ENCODE results near the gene SFT2D3.

Gene SFT2D3, protein sequence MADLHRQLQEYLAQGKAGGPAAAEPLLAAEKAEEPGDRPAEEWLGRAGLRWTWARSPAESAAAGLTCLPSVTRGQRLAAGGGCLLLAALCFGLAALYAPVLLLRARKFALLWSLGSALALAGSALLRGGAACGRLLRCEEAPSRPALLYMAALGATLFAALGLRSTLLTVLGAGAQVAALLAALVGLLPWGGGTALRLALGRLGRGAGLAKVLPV

DNA sequence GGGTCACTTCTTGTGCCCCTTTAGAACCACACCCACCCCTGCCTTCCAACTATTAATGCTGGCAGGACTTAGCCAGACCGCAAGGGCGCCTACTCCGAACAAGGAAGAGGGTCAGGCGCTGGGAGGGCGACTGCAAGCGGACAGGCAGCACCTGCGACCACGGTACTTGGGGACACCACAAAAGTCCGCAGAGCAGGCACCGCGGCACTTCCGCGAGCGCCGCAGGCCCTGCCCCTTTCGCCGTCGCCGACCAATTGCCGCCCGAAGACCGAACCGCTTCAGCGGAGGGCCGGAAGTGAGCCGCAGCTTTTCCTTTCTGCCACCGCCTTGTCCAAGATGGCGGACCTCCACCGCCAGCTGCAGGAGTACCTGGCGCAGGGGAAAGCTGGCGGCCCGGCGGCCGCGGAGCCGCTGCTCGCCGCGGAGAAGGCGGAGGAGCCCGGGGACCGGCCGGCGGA lies at the start of gene SFT2D3:
Gene SFT2D3 (plus strand): TSS at position 305 of the 458 bp plus-strand sequence. CDS start 32 bp downstream, at position 337.
- peak within 1 kb of the TSS; percentile 96 for H3K9ac ChIP-seq (ENCODE audit: low read length)
- peak within 1 kb of the TSS; percentile 76 for H3K4me3 ChIP-seq (ENCODE audit: low read depth, low read length)
- H3K27ac ChIP-seq (ENCODE audit: low read depth, low read length): peak within 1 kb of the TSS; percentile 30; the same call in 1 of the 2 replicates
- H3K36me3 ChIP-seq (ENCODE audit: control insufficient read depth, insufficient read depth, low read length): peaks cover 20% of the 10 kb centered on the region
- H3K9me3 ChIP-seq (ENCODE audit: control insufficient read depth, insufficient read depth, low read depth, low read length): no peaks in the 10 kb centered on the region
- no peaks in the 10 kb centered on the region for H3K27me3 ChIP-seq (ENCODE audit: control insufficient read depth, insufficient read depth, low read length)
- H3K4me1 ChIP-seq (ENCODE audit: control insufficient read depth, insufficient read depth, low read length): peaks cover 17% of the 10 kb centered on the region

DNA sequence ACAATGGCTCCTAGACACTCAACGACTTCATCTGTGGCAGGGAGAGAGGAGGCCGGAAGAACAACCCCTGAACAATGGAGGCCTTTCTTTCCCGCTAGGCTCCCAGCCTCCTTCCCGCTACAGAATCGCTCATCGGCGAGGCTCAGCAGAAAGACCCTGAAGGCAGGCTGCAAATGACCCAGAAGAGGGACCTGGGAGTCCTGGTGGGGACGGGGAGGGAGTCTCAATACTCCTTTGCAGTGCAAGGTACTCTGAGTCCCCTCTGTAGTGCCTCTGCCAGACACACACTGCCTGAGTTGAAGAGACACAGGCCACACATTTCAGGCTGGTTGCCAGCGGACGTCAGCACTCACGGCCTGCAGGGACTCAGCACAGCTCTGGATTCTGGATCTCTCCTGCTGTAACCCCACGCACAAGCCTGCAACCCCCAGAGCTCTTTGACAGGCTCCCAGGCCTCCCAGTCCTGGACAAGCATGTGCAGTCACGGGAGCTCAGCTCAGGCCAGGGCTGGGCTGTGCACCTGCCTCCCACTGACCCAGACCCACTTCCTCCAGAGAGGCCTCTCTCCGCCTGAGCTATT lies 49.2 kb upstream of the SFT2D3 start:
- H3K4me1 ChIP-seq (ENCODE audit: control insufficient read depth, insufficient read depth, low read length): peaks cover 6% of the 10 kb centered on the region; the same call in 1 of the 2 replicates
- no peak overlapping the region for H3K9ac ChIP-seq (ENCODE audit: low read length)
- no peak overlapping the region for H3K4me3 ChIP-seq (ENCODE audit: low read depth, low read length)
- no peaks in the 10 kb centered on the region for H3K9me3 ChIP-seq (ENCODE audit: control insufficient read depth, insufficient read depth, low read depth, low read length)
- no peaks in the 10 kb centered on the region for H3K27me3 ChIP-seq (ENCODE audit: control insufficient read depth, insufficient read depth, low read length)
- H3K27ac ChIP-seq (ENCODE audit: low read depth, low read length): no peak overlapping the region
- no peaks in the 10 kb centered on the region for H3K36me3 ChIP-seq (ENCODE audit: control insufficient read depth, insufficient read depth, low read length)

DNA sequence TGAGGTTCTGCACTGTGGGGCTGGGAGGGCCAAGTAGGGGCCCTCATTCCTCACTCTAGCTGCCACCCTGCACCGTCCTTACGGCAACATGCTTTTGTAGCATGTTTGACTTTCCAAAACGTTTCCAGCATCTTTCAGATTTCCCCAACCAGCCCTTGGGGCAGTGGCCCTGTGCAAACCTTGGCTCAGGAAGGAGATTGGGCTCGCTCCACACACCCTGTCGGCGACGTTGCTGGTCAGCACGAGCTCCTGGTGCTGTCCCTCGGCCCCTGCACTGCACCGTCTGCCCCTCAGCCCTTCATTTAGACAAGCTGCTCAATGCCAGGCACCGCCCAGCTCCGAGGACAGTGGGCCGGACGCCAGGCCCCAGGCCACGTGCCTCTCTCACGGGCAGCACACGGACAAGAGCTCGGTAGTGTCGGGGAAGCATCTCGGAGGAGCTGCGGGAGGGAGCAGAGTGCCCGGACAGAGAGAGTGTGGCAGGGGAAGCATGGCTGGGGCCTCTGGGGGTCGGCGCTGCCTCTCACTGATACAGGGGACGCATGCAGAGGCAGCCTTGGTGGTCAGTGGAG lies 48.4 kb upstream of the SFT2D3 start:
- Histone ChIP-seq H3K9ac (ENCODE audit: low read length) (no peak overlapping the region), H3K36me3 (ENCODE audit: control insufficient read depth, insufficient read depth, low read length) (no peaks in the 10 kb centered on the region), H3K4me1 (ENCODE audit: control insufficient read depth, insufficient read depth, low read length) (0 out of 2 replicates have a peak, but pooled peaks cover 2% of the 10 kb centered on the region), H3K9me3 (ENCODE audit: control insufficient read depth, insufficient read depth, low read depth, low read length) (no peaks in the 10 kb centered on the region), H3K4me3 (ENCODE audit: low read depth, low read length) (no peak overlapping the region), H3K27me3 (ENCODE audit: control insufficient read depth, insufficient read depth, low read length) (no peaks in the 10 kb centered on the region), H3K27ac (ENCODE audit: low read depth, low read length) (no peak overlapping the region)

DNA sequence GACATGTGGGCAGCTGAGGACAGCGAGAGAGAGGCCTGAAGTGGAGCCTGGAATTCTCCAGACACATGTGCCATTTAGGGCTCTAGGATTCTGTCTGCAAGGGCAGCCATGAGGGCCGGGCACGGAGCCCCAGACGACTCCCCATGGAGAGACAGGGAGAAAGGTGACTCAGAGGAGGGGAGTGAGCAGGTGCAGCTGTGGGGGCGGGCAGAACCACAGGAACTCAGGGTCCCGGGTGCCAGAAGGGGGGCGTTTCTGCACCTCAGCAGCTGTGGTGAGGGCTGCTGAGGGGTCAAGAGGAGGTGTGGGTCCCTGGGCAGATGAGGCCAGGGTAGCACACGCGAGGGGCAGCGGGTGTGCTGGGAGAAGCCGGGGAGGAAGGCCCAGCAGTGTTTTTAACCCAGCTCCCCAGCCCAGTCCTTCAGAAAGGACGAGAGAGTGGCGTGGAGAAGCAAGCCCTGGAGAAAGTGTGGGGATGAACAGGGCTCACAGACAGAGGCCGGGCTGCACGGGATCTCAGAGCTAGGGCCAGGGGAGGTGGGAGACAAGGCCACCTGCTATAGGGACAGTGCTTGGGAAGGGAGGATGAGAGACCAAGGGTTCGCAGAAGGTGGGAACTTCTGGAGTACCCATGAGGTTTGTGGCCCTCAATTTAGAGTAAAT lies 47.7 kb upstream of the SFT2D3 start:
- Histone ChIP-seq H3K4me3 (ENCODE audit: low read depth, low read length) (no peak overlapping the region), H3K9ac (ENCODE audit: low read length) (no peak overlapping the region), H3K9me3 (ENCODE audit: control insufficient read depth, insufficient read depth, low read depth, low read length) (no peaks in the 10 kb centered on the region), H3K27ac (ENCODE audit: low read depth, low read length) (no peak overlapping the region), H3K27me3 (ENCODE audit: control insufficient read depth, insufficient read depth, low read length) (no peaks in the 10 kb centered on the region), H3K36me3 (ENCODE audit: control insufficient read depth, insufficient read depth, low read length) (no peaks in the 10 kb centered on the region), H3K4me1 (ENCODE audit: control insufficient read depth, insufficient read depth, low read length) (no peaks in the 10 kb centered on the region)

DNA sequence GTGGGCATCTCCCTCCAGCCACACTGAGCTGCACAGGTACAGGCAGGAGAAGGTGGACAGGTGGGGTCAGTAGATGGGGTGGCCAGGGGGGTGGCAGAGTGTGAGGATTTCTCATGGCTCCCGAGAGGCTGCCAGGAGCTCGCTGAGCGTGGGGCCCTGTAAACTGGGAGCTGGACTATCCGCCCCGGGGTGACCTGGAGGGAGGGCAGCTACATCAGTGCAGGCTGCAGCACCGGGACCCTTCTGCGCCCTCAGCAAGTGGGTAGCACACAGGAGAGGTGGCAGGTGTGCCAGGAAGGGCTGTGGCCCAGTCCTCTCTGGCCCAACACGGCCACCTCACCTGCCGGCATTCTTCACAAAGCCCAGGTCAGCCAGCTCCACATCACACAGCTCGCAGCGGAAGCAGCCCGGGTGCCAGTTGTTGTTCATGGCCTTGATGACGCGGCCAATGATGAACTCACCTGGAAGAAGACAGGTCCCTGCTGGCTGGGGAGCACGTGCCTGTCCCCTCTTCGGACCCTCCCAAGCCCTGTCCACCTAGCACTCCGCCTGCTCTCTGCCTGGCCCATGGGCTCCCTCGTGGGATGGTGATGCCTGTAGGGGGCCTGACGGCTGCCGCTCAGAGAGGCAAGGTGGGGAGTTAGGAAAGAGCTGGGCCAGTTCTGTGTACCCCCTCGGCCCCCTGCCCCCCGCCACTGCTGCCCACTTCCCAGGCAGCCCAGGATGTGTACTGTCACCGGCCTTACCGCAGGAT lies 47.0 kb upstream of the SFT2D3 start:
- no peak overlapping the region for H3K9ac ChIP-seq (ENCODE audit: low read length)
- H3K4me3 ChIP-seq (ENCODE audit: low read depth, low read length): no peak overlapping the region
- no peaks in the 10 kb centered on the region for H3K27me3 ChIP-seq (ENCODE audit: control insufficient read depth, insufficient read depth, low read length)
- no peaks in the 10 kb centered on the region for H3K36me3 ChIP-seq (ENCODE audit: control insufficient read depth, insufficient read depth, low read length)
- no peaks in the 10 kb centered on the region for H3K9me3 ChIP-seq (ENCODE audit: control insufficient read depth, insufficient read depth, low read depth, low read length)
- H3K4me1 ChIP-seq (ENCODE audit: control insufficient read depth, insufficient read depth, low read length): no peaks in the 10 kb centered on the region
- no peak overlapping the region for H3K27ac ChIP-seq (ENCODE audit: low read depth, low read length)

DNA sequence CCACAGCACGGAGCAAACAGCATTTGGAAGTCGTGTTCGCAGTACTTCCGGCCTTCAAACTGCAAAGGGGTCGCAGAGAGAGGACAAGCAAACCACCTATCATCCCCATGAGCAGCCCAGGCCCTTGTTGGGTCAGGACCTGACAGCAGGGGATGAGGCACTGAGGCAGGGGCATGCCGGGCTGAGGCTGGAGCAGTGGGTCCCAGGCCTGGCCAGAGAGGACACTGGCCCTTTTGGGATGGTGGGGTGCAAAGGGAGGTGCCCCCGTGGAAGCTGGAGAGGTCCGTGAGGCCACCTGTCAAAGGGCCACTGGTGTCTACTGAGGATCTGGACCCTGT lies 46.5 kb upstream of the SFT2D3 start:
- H3K9me3 ChIP-seq (ENCODE audit: control insufficient read depth, insufficient read depth, low read depth, low read length): 0 out of 2 replicates have a peak, but pooled peaks cover under 1% of the 10 kb centered on the region
- no peak overlapping the region for H3K9ac ChIP-seq (ENCODE audit: low read length)
- no peak overlapping the region for H3K4me3 ChIP-seq (ENCODE audit: low read depth, low read length)
- no peak overlapping the region for H3K27ac ChIP-seq (ENCODE audit: low read depth, low read length)
- no peaks in the 10 kb centered on the region for H3K36me3 ChIP-seq (ENCODE audit: control insufficient read depth, insufficient read depth, low read length)
- H3K4me1 ChIP-seq (ENCODE audit: control insufficient read depth, insufficient read depth, low read length): no peaks in the 10 kb centered on the region
- no peaks in the 10 kb centered on the region for H3K27me3 ChIP-seq (ENCODE audit: control insufficient read depth, insufficient read depth, low read length)

DNA sequence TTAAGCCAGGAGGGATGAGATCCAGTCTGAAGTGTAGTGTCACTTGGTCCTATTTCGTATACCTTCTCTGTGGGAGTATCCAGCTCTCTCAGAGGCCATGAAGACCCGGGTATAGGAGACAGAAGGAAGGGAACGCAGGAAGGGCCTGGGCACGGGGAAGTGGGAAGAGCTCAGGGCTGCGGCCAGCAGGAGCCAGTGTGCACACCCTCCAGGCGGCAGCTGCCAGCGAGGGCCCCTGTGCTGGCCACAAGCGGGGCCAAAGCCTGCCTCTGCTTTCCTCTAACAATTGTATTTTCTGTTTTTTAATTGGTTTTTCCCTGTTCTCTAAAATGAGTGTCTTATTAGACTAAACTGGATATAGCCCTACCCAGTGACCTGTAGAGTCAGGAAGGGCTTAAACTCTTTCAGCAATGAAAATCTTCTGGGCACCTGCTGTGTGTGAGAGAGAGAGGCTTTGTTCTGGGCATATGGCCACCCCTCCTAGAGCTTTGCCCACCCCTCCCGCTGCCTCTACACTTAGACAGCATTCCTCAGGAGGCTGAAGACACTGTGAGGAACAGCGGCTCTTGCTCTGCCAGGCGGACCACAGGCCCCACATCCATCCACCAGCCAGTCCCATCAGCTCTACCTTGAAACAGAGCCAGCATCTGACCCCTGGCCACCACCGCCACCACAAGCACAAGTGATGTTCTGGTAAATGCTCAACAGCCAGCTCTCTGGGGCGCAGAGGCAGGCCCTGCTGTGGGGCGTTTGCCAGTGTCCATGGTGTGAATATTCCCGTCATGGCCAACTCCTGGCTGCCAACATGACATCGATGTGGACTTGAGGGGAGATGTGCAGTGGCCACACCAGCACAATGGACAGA lies 45.9 kb upstream of the SFT2D3 start:
- no peak overlapping the region for H3K9ac ChIP-seq (ENCODE audit: low read length)
- no peaks in the 10 kb centered on the region for H3K4me1 ChIP-seq (ENCODE audit: control insufficient read depth, insufficient read depth, low read length)
- H3K27ac ChIP-seq (ENCODE audit: low read depth, low read length): no peak overlapping the region
- no peaks in the 10 kb centered on the region for H3K36me3 ChIP-seq (ENCODE audit: control insufficient read depth, insufficient read depth, low read length)
- H3K4me3 ChIP-seq (ENCODE audit: low read depth, low read length): no peak overlapping the region
- no peaks in the 10 kb centered on the region for H3K27me3 ChIP-seq (ENCODE audit: control insufficient read depth, insufficient read depth, low read length)
- 0 out of 2 replicates have a peak, but pooled peaks cover 2% of the 10 kb centered on the region for H3K9me3 ChIP-seq (ENCODE audit: control insufficient read depth, insufficient read depth, low read depth, low read length)

DNA sequence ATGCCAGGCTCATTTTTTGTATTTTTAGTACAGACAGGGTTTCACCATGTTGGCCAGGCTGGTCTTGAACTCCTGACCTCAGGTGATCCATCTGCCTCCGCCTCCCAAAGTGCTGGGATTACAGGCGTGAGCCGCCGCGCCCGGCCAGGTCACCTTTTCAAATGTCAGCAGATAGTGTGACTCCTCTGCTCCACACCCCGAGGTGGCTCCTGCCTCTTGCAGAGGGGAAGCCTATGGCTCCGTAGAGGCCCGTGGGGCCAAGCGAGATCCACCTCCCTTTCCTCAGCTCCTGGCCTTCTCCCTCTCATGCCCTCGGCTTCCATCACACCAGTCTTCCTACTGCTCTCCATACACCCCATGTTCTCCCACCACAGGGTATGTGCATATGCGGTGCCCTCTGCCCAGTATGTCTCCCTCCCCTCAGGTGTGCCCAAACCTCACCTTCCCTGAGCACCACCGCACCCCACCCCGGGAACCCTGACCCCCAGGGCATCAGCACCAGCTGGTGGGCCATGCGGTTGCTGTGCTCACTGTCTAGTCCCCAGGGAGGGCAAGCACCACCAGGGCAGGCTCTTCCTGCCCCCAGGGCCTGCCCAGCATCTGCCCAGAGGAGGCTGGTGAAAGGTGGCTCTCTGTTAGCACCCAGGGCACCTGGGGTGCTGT lies 44.6 kb upstream of the SFT2D3 start:
- H3K4me1 ChIP-seq (ENCODE audit: control insufficient read depth, insufficient read depth, low read length): no peaks in the 10 kb centered on the region
- H3K9me3 ChIP-seq (ENCODE audit: control insufficient read depth, insufficient read depth, low read depth, low read length): 0 out of 2 replicates have a peak, but pooled peaks cover 2% of the 10 kb centered on the region
- H3K36me3 ChIP-seq (ENCODE audit: control insufficient read depth, insufficient read depth, low read length): no peaks in the 10 kb centered on the region
- no peak overlapping the region for H3K4me3 ChIP-seq (ENCODE audit: low read depth, low read length)
- H3K27me3 ChIP-seq (ENCODE audit: control insufficient read depth, insufficient read depth, low read length): no peaks in the 10 kb centered on the region
- H3K9ac ChIP-seq (ENCODE audit: low read length): no peak overlapping the region
- H3K27ac ChIP-seq (ENCODE audit: low read depth, low read length): no peak overlapping the region

DNA sequence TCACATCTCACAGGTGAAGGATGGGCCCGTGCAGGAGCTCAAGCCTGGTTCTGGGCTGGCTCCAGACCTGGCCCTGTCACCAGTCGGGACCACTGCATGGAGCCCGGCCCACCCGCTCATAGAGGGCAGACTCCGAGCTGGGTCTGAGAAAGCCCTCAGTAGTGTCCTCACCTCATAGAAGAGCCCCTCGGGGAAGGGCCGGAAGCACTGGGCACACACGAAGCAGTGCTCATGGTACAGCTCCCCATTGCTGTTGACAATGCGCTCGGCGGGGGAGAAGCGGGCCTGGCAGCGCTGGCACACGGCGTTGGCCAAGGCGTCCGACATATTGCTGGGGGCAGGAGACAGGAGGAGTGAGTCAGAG lies 44.1 kb upstream of the SFT2D3 start:
- no peak overlapping the region for H3K27ac ChIP-seq (ENCODE audit: low read depth, low read length)
- 0 out of 2 replicates have a peak, but pooled peaks cover 2% of the 10 kb centered on the region for H3K9me3 ChIP-seq (ENCODE audit: control insufficient read depth, insufficient read depth, low read depth, low read length)
- no peak overlapping the region for H3K4me3 ChIP-seq (ENCODE audit: low read depth, low read length)
- no peaks in the 10 kb centered on the region for H3K27me3 ChIP-seq (ENCODE audit: control insufficient read depth, insufficient read depth, low read length)
- H3K4me1 ChIP-seq (ENCODE audit: control insufficient read depth, insufficient read depth, low read length): peaks cover 2% of the 10 kb centered on the region; the same call in 1 of the 2 replicates
- no peaks in the 10 kb centered on the region for H3K36me3 ChIP-seq (ENCODE audit: control insufficient read depth, insufficient read depth, low read length)
- H3K9ac ChIP-seq (ENCODE audit: low read length): no peak overlapping the region

DNA sequence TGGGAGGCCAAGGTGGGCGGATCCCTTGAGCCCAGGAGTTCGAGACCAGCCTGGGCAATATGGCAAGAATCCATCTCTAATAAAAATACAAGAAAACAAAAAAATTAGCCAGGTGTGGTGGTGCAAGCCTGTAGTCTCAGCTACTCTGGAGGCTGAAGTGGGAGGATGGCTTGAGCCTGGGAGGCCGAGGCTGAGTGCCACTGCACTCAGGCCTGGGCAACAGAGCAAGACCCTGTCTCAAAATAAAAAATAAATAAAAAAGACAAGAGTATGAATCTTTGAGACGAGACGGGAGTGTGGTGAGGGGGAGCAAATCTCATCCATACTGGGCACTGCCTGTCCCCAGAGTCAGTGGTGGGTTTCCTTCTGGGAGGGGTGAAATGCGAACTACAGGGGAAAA lies 43.2 kb upstream of the SFT2D3 start:
- Histone ChIP-seq H3K27ac (ENCODE audit: low read depth, low read length) (no peak overlapping the region), H3K4me1 (ENCODE audit: control insufficient read depth, insufficient read depth, low read length) (peaks cover 7% of the 10 kb centered on the region), H3K27me3 (ENCODE audit: control insufficient read depth, insufficient read depth, low read length) (peaks cover 5% of the 10 kb centered on the region)

More for the DNA sequence above, 43.2 kb upstream of the SFT2D3 start:
- H3K9me3 ChIP-seq (ENCODE audit: control insufficient read depth, insufficient read depth, low read depth, low read length): 0 out of 2 replicates have a peak, but pooled peaks cover 2% of the 10 kb centered on the region
- H3K36me3 ChIP-seq (ENCODE audit: control insufficient read depth, insufficient read depth, low read length): no peaks in the 10 kb centered on the region
- H3K4me3 ChIP-seq (ENCODE audit: low read depth, low read length): no peak overlapping the region
- H3K9ac ChIP-seq (ENCODE audit: low read length): no peak overlapping the region
